HepG2 (cell line): ENCODE results near the gene NCOA6. TPM values are rescaled to one million over a fixed set of nuclear protein-coding genes. Genes with fewer than 3 reads are reported as not detected.

Experiments
- DMAP1 ChIP-seq: IDR thresholded peaks from 2 replicates; pipeline ENCODE4 v1.6.1; 2016
- DRAP1 ChIP-seq: IDR thresholded peaks from 2 replicates; pipeline ENCODE4 v1.6.1; 2016; ENCODE audit warnings: missing genetic modification reagents, missing compliant biosample characterization
- HINFP ChIP-seq: sonication (generic); formaldehyde crosslinking; IDR thresholded peaks from 2 replicates; pipeline ENCODE4 v1.4.0; 2020; ENCODE audit warnings: low read depth, mild to moderate bottlenecking, missing genetic modification reagents
- HNF1A ChIP-seq, 2 experiments: sonication (generic) in 1 of 2; formaldehyde crosslinking in 1 of 2; IDR thresholded peaks; 2 replicates each; pipeline versions ENCODE4 v1.4.0 to v1.6.1; 2016 to 2020; ENCODE audit warnings: borderline replicate concordance in 1 of 2, low read depth in 1 of 2, mild to moderate bottlenecking in 1 of 2, missing genetic modification reagents in 1 of 2
- KDM1A ChIP-seq: IDR thresholded peaks from 2 replicates; pipeline ENCODE4 v1.6.1; 2016; ENCODE audit warnings: missing compliant biosample characterization
- MTF1 ChIP-seq: sonication (generic); formaldehyde crosslinking; IDR thresholded peaks from 2 replicates; pipeline ENCODE4 v1.5.0; 2020; ENCODE audit warnings: missing genetic modification reagents
- MXD4 ChIP-seq: IDR thresholded peaks from 2 replicates; pipeline ENCODE4 v1.6.1; 2016; ENCODE audit warnings: mild to moderate bottlenecking, missing biosample characterization, missing genetic modification reagents
- RARA ChIP-seq: IDR thresholded peaks from 2 replicates; pipeline ENCODE4 v1.6.1; 2016; ENCODE audit warnings: missing genetic modification reagents, missing compliant biosample characterization
- SALL2 ChIP-seq: sonication (generic); formaldehyde crosslinking; IDR thresholded peaks from 2 replicates; pipeline ENCODE4 v1.8.1; 2023; ENCODE audit warnings: mild to moderate bottlenecking, missing genetic modification reagents, inconsistent platforms
- THRA ChIP-seq: sonication (generic); formaldehyde crosslinking; IDR thresholded peaks from 2 replicates; pipeline ENCODE4 v1.4.0; 2020; ENCODE audit warnings: missing genetic modification reagents, borderline replicate concordance
- TIGD3 ChIP-seq: sonication (generic); formaldehyde crosslinking; IDR thresholded peaks from 2 replicates; pipeline ENCODE4 v1.5.1; 2020; ENCODE audit warnings: mild to moderate bottlenecking, missing genetic modification reagents, borderline replicate concordance
- TOPORS ChIP-seq: sonication (generic); formaldehyde crosslinking; IDR thresholded peaks from 2 replicates; pipeline ENCODE4 v1.8.0; 2023; ENCODE audit warnings: mild to moderate bottlenecking, missing genetic modification reagents
- ZBTB42 ChIP-seq: sonication (generic); formaldehyde crosslinking; IDR thresholded peaks from 2 replicates; pipeline ENCODE4 v1.5.0; 2020; ENCODE audit warnings: mild to moderate bottlenecking, missing genetic modification reagents
- ZNF138 ChIP-seq: sonication (generic); formaldehyde crosslinking; IDR thresholded peaks from 2 replicates; pipeline ENCODE4 v1.5.0; 2020; ENCODE audit warnings: mild to moderate bottlenecking, low read depth, missing genetic modification reagents
- ZNF282 ChIP-seq: fragments of 450-650 bp; IDR thresholded peaks from 2 replicates; pipeline ENCODE4 v1.6.1; 2018; ENCODE audit not compliant: partially characterized antibody
- ZNF691 ChIP-seq: sonication (generic); formaldehyde crosslinking; IDR thresholded peaks from 2 replicates; pipeline ENCODE4 v1.4.0; 2020; ENCODE audit warnings: missing genetic modification reagents, low read depth, mild to moderate bottlenecking, borderline replicate concordance
- ZSCAN22 ChIP-seq: sonication (generic); formaldehyde crosslinking; IDR thresholded peaks from 2 replicates; pipeline ENCODE4 v1.4.0; 2020; ENCODE audit warnings: mild to moderate bottlenecking, missing genetic modification reagents
- polyA plus RNA-seq, 8 experiments: library from polyadenylated mRNA; depleted of rRNA in 3 of 8; stranded (reverse) in 7 of 8; unstranded in 1 of 8; fragments of >200 nt; fragmentation: Illumina TruSeq in 4 of 8; extraction: Trizol in 4 of 8; gene quantifications; 2 replicates each; pipeline versions ENCODE4 v1.2.1 to v1.2.3, GENCODE V29; 2011 to 2016; ENCODE audit warnings: low read depth in 4 of 8, missing spikeins in 1 of 8, mixed read lengths in 1 of 8; ENCODE audit not compliant: insufficient read depth in 1 of 8
- total RNA-seq, 5 experiments: library from RNA; depleted of rRNA; stranded (reverse); fragments of >200 nt; fragmentation: Illumina TruSeq; extraction: Trizol; gene quantifications; 2 replicates each; pipeline ENCODE4 v1.2.3, GENCODE V29; 2016; ENCODE audit warnings: low read depth in 1 of 5

NCOA6 gene
- total and polyA plus RNA-seq, 2 of the 13 experiments (the other 11 are each of a cell fraction or from before 2014, with no cell fraction given) = 11.2 to 29.3 TPM

- TF ChIP-seq ZNF691 (CRISPR knock-in tag) = no peak
- TF ChIP-seq MTF1 (CRISPR knock-in tag) = no peak
- TF ChIP-seq HINFP (CRISPR knock-in tag) = 0 out of 2 replicates have a peak, but pooled peaks have one; percentile 12
- peak; percentile 65 for TF ChIP-seq DRAP1 (CRISPR knock-in tag)
- TF ChIP-seq RARA (CRISPR knock-in tag) = peak; percentile 81
- TF ChIP-seq TOPORS = no peak
- TF ChIP-seq TIGD3 (CRISPR knock-in tag) = 0 out of 2 replicates have a peak, but pooled peaks have one; percentile 44
- TF ChIP-seq HNF1A (IDR thresholded peaks at IDR 0.05; ENCODE audit: low read depth) = no peak
- no peak; the same call in 1 of the 2 replicates for TF ChIP-seq HNF1A (CRISPR knock-in tag; IDR thresholded peaks at IDR 0.05; ENCODE audit: borderline replicate concordance)
- TF ChIP-seq ZSCAN22 (CRISPR knock-in tag) = peak; percentile 88
- TF ChIP-seq THRA (CRISPR knock-in tag) = peak; percentile 90
- TF ChIP-seq SALL2 (CRISPR knock-in tag) = 0 out of 2 replicates have a peak, but pooled peaks have one; percentile 49
- peak; percentile 41; the same call in 1 of the 2 replicates for TF ChIP-seq DMAP1 (CRISPR knock-in tag)
- TF ChIP-seq KDM1A (CRISPR knock-in tag) = peak; percentile 40; the same call in 1 of the 2 replicates
- 0 out of 2 replicates have a peak, but pooled peaks have one; percentile 35 for TF ChIP-seq MXD4 (CRISPR knock-in tag)
- no peak for TF ChIP-seq ZNF282
- TF ChIP-seq ZNF138 (CRISPR knock-in tag) = no peak
- no peak for TF ChIP-seq ZBTB42 (CRISPR knock-in tag)
Measured at GRCh38 chr20:34706912-34707784, 118.3 kb downstream of the NCOA6 start (continued).
